Measurements from ENCODE around the gene PCDH7. TPM values are rescaled to one million over a fixed set of nuclear protein-coding genes. Genes with fewer than 3 reads are reported as not detected.
A peak's percentile ranks its signal among the peaks of the same experiment; 100 is the strongest.

Gene PCDH7
- total RNA-seq, 4 donors from 2014 or later, result 225 to 364 (median 314) TPM

- peaks cover 0 to 63% (median 12%) of the 10 kb centered on the region in 3 donors for H3K4me1 ChIP-seq
Observed at GRCh38 chr4:30744957-30745640, 24.9 kb downstream of the PCDH7 start.

GRCh38 chr4:30746735-30747134 lies 26.6 kb downstream of the PCDH7 start:
- peaks cover 0 to 56% (median 12%) of the 10 kb centered on the region in 3 donors for H3K4me1 ChIP-seq
- no peak for ATAC-seq
- H3K9me3 ChIP-seq, result no peaks in the 10 kb centered on the region
- 56 to 94% methylated on average over 1 of the region's 1 CpG for WGBS, 2 donors (ENCODE audit: low coverage in 1 of 2)
- TF ChIP-seq CTCF (IDR thresholded peaks at IDR 0.05) (no peak), EP300 (IDR thresholded peaks at IDR 0.05) (no peak), POLR2AphosphoS5 (IDR thresholded peaks at IDR 0.05) (no peak), POLR2A (IDR thresholded peaks at IDR 0.05) (no peak)
- no peak overlapping the region for H3K4me3 ChIP-seq
- no peaks in the 10 kb centered on the region for H3K27me3 ChIP-seq
- H3K27ac ChIP-seq, result peak overlapping the region in 1 of 4 donors; percentile 50
- no peaks in the 10 kb centered on the region for H3K36me3 ChIP-seq

More at GRCh38 chr4:30744957-30745640, 24.9 kb downstream of the PCDH7 start:
- Histone ChIP-seq H3K27ac (peak overlapping the region; percentile 47 to 69 (median 53)), H3K36me3 (no peaks in the 10 kb centered on the region), H3K9me3 (no peaks in the 10 kb centered on the region), H3K27me3 (no peaks in the 10 kb centered on the region), H3K4me3 (no peak overlapping the region)
- WGBS, 2 donors (ENCODE audit: low coverage in 1 of 2), result 16 to 24% methylated on average over 4 of the region's 4 CpGs
- TF ChIP-seq POLR2AphosphoS5 (IDR thresholded peaks at IDR 0.05) (no peak), POLR2A (IDR thresholded peaks at IDR 0.05) (no peak), EP300 (IDR thresholded peaks at IDR 0.05) (no peak), CTCF (IDR thresholded peaks at IDR 0.05) (no peak)
- no peak for ATAC-seq

- H3K36me3 ChIP-seq, result no peaks in the 10 kb centered on the region
- ATAC-seq, result peak; percentile 43
- TF ChIP-seq POLR2AphosphoS5 (IDR thresholded peaks at IDR 0.05) (peak; percentile 55), POLR2A (IDR thresholded peaks at IDR 0.05) (no peak), EP300 (IDR thresholded peaks at IDR 0.05) (no peak)
- H3K4me3 ChIP-seq, result no peak overlapping the region
- no peaks in the 10 kb centered on the region for H3K27me3 ChIP-seq
- H3K27ac ChIP-seq, result peak overlapping the region; percentile 68 to 81 (median 77)
- peaks cover 0 to 44% (median 4%) of the 10 kb centered on the region in 3 donors for H3K4me1 ChIP-seq
- 29 to 42% methylated on average over 3 of the region's 3 CpGs for WGBS, 2 donors (ENCODE audit: low coverage in 1 of 2)
- no peaks in the 10 kb centered on the region for H3K9me3 ChIP-seq
Observed at GRCh38 chr4:30753316-30753715, 33.1 kb downstream of the PCDH7 start.

GRCh38 chr4:30754021-30754420 lies 33.9 kb downstream of the PCDH7 start:
- no peaks in the 10 kb centered on the region for H3K9me3 ChIP-seq
- ATAC-seq, result no peak
- no peak for TF ChIP-seq POLR2A (IDR thresholded peaks at IDR 0.05)
- TF ChIP-seq POLR2AphosphoS5 (IDR thresholded peaks at IDR 0.05), result no peak
- no peak for TF ChIP-seq EP300 (IDR thresholded peaks at IDR 0.05)
- no peak for TF ChIP-seq CTCF (IDR thresholded peaks at IDR 0.05)
- WGBS, 2 donors (ENCODE audit: low coverage in 1 of 2), result 50 to 55% methylated on average over 3 of the region's 3 CpGs
- H3K4me3 ChIP-seq, result no peak overlapping the region
- H3K27ac ChIP-seq, result peak overlapping the region; percentile 68 to 81 (median 77)
- no peaks in the 10 kb centered on the region for H3K27me3 ChIP-seq
- H3K36me3 ChIP-seq, result no peaks in the 10 kb centered on the region
- H3K4me1 ChIP-seq, result peaks cover 0 to 44% (median 4%) of the 10 kb centered on the region in 3 donors

GRCh38 chr4:30755346-30755745 lies 35.2 kb downstream of the PCDH7 start:
- peak overlapping the region in 2 of 4 donors; percentile 11 to 68 for H3K27ac ChIP-seq
- TF ChIP-seq EP300 (IDR thresholded peaks at IDR 0.05) (no peak), POLR2AphosphoS5 (IDR thresholded peaks at IDR 0.05) (no peak), POLR2A (IDR thresholded peaks at IDR 0.05) (no peak), CTCF (IDR thresholded peaks at IDR 0.05) (no peak)
- no peak overlapping the region for H3K4me3 ChIP-seq
- H3K9me3 ChIP-seq, result no peaks in the 10 kb centered on the region
- H3K27me3 ChIP-seq, result no peaks in the 10 kb centered on the region
- H3K4me1 ChIP-seq, result peaks cover 0 to 44% (median 4%) of the 10 kb centered on the region in 3 donors
- H3K36me3 ChIP-seq, result no peaks in the 10 kb centered on the region
- ATAC-seq, result no peak

Data from gastroesophageal sphincter (tissue), 4 donors.